Liver (tissue), 9 donors: ENCODE results near the gene MRPS18A. TPM values are rescaled to one million over a fixed set of nuclear protein-coding genes. Genes with fewer than 3 reads are reported as not detected.

Experiments used
- DNase-seq: peaks from one replicate; pipeline ENCODE4 v3.0.0-alpha.2; 2017; ENCODE audit warnings: low spot score
- H3K27ac ChIP-seq, 2 donors: one replicate each; pipeline ENCODE4 v1.7.0; 2013; ENCODE audit warnings: inconsistent platforms in 2 of 2, low read length in 2 of 2, control low read depth in 1 of 2, low read depth in 1 of 2, mild to moderate bottlenecking in 1 of 2
- H3K27me3 ChIP-seq, 4 donors: one replicate each; pipeline versions ENCODE4 v1.6.1 to v1.7.0; 2013; ENCODE audit warnings: low read length in 3 of 4, inconsistent platforms in 1 of 4, mild to moderate bottlenecking in 1 of 4, moderate library complexity in 1 of 4; ENCODE audit not compliant: control insufficient read depth in 4 of 4, insufficient read depth in 4 of 4
- H3K36me3 ChIP-seq, 4 donors: one replicate each; pipeline versions ENCODE4 v1.6.1 to v1.7.0; 2013; ENCODE audit warnings: low read length in 3 of 4, mild to moderate bottlenecking in 3 of 4, low read depth in 1 of 4, moderate library complexity in 1 of 4; ENCODE audit not compliant: control insufficient read depth in 4 of 4, insufficient read depth in 3 of 4
- H3K4me1 ChIP-seq, 4 donors: one replicate each; pipeline versions ENCODE4 v1.6.1 to v1.7.0; 2013; ENCODE audit warnings: low read length in 3 of 4, mild to moderate bottlenecking in 3 of 4, moderate library complexity in 1 of 4; ENCODE audit not compliant: control insufficient read depth in 4 of 4, insufficient read depth in 4 of 4
- H3K4me3 ChIP-seq, 3 donors: one replicate each; pipeline versions ENCODE4 v1.6.1 to v1.7.0; 2013; ENCODE audit warnings: low read length in 3 of 3, control low read depth in 1 of 3, low read depth in 1 of 3, mild to moderate bottlenecking in 1 of 3
- H3K9ac ChIP-seq, 2 donors: one replicate each; pipeline ENCODE4 v1.7.0; 2013; ENCODE audit warnings: low read length in 2 of 2, mild to moderate bottlenecking in 2 of 2, moderate library complexity in 2 of 2, control low read depth in 1 of 2, low read depth in 1 of 2
- H3K9me3 ChIP-seq, 4 donors: one replicate each; pipeline versions ENCODE4 v1.6.1 to v1.7.0; 2013; ENCODE audit warnings: low read length in 3 of 4; ENCODE audit not compliant: control insufficient read depth in 4 of 4
- ATF3 ChIP-seq: IDR thresholded peaks from 2 replicates; pipeline ENCODE4 v1.6.1; 2016; ENCODE audit warnings: antibody characterized with exemption
- CTCF ChIP-seq: fragments of 150-350 bp; IDR thresholded peaks from 2 replicates; pipeline ENCODE4 v1.5.1; 2017; ENCODE audit warnings: improper control_type of control experiment, low read depth, low read length; ENCODE audit not compliant: missing input control
- EGR1 ChIP-seq, 2 donors: IDR thresholded peaks; 2 replicates each; pipeline ENCODE4 v1.6.1; 2016 to 2018; ENCODE audit warnings: antibody characterized with exemption in 2 of 2, low read depth in 2 of 2
- GABPA ChIP-seq, 2 donors: IDR thresholded peaks in 1 of 2; conservative IDR thresholded peaks in 1 of 2; 2 replicates each; pipeline ENCODE4 v1.6.1; 2016; ENCODE audit warnings: antibody characterized with exemption in 2 of 2, mild to moderate bottlenecking in 1 of 2, moderate library complexity in 1 of 2
- HNF4A ChIP-seq, 2 donors: conservative IDR thresholded peaks; 2 replicates each; pipeline ENCODE4 v1.6.1; 2016; ENCODE audit warnings: antibody characterized with exemption in 2 of 2, mild to moderate bottlenecking in 2 of 2
- JUND ChIP-seq, 2 donors: IDR thresholded peaks; 2 replicates each; pipeline ENCODE4 v1.6.1; 2016; ENCODE audit warnings: antibody characterized with exemption in 2 of 2
- NR2F2 ChIP-seq: IDR thresholded peaks from 2 replicates; pipeline ENCODE4 v1.6.1; 2016; ENCODE audit warnings: antibody characterized with exemption
- REST ChIP-seq: IDR thresholded peaks from 2 replicates; pipeline ENCODE4 v1.6.1; 2016; ENCODE audit warnings: antibody characterized with exemption, mild to moderate bottlenecking
- RXRA ChIP-seq, 2 donors: IDR thresholded peaks; 2 replicates each; pipeline ENCODE4 v1.6.1; 2017 to 2018; ENCODE audit warnings: antibody characterized with exemption in 2 of 2, mild to moderate bottlenecking in 1 of 2
- SP1 ChIP-seq: IDR thresholded peaks from 2 replicates; pipeline ENCODE4 v1.6.1; 2018; ENCODE audit warnings: antibody characterized with exemption, mild to moderate bottlenecking
- ZBTB33 ChIP-seq: IDR thresholded peaks from 2 replicates; pipeline ENCODE4 v1.6.1; 2016; ENCODE audit warnings: antibody characterized with exemption
- WGBS: extraction: QIAGEN DNeasy Blood & Tissue Kit; methylation state at CpG from one replicate; pipeline ENCODE4 v1.1.7; 2013; 5-methylcytosine and 5-hydroxymethylcytosine counted together
- polyA plus RNA-seq, 2 donors: library from polyadenylated mRNA; stranded (reverse) in 1 of 2; unstranded in 1 of 2; fragments of 200-250 nt in 1 of 2; fragments of >200 nt in 1 of 2; fragmentation: Nextera tagmentation in 1 of 2; extraction: Ambion mirVana in 1 of 2; gene quantifications; one replicate each; pipeline versions ENCODE4 v1.2.1 to v1.2.3, GENCODE V29; 2013 to 2015
- total RNA-seq, 2 donors: library from RNA; depleted of rRNA; stranded (reverse); fragments of >200 nt; gene quantifications; one replicate each; pipeline ENCODE4 v1.2.3, GENCODE V29; 2014
- donor health status: healthy.
- donor health status: healthy.
- donor health status: healthy.
- donor health status: healthy.
- donor health status: healthy.

Gene MRPS18A
- total and polyA plus RNA-seq, 4 donors = 21.5 to 50.5 (median 35.0) TPM

- Histone ChIP-seq H3K36me3 (peaks cover 3 to 14% (median 8%) of the 10 kb centered on the region in 4 donors), H3K4me3 (peak within 1 kb of the TSS; percentile 80 to 91 (median 89)), H3K9me3 (no peaks in the 10 kb centered on the region), H3K4me1 (peaks cover 0 to 23% (median 14%) of the 10 kb centered on the region in 4 donors), H3K9ac (peak within 1 kb of the TSS; percentile 87), H3K27ac (peak within 1 kb of the TSS; percentile 97 to 98), H3K27me3 (no peaks in the 10 kb centered on the region)
- under 1% methylated on average over 46 of the region's 46 CpGs for WGBS
- peak; percentile 97 for DNase-seq
- TF ChIP-seq JUND (IDR thresholded peaks at IDR 0.05) (no peak), HNF4A (conservative IDR thresholded peaks at IDR 0.05) (no peak), RXRA (IDR thresholded peaks at IDR 0.05) (peak in 1 of 2 donors; percentile 32), REST (peak; percentile 8), EGR1 (IDR thresholded peaks at IDR 0.05; ENCODE audit: low read depth in 2 of 2) (no peak), ZBTB33 (peak; percentile 85), GABPA (IDR thresholded peaks at IDR 0.05 in 1 of 2, conservative IDR thresholded peaks at IDR 0.05 in 1 of 2) (peak in 1 of 2 donors; percentile 57), ATF3 (no peak), NR2F2 (no peak), SP1 (peak; percentile 49)
Measured at GRCh38 chr6:43629104-43629504, 58.5 kb downstream of the MRPS18A start, which contains the start of gene GTPBP2. GTPBP2 (minus strand) TSS chr6:43629264; CDS start chr6:43629162, 102 bp downstream.

GRCh38 chr6:43628393-43629103, 59.0 kb downstream of the MRPS18A start:
- peak overlapping the region; percentile 62 to 81 for H3K27ac ChIP-seq
- TF ChIP-seq CTCF (no peak), RXRA (IDR thresholded peaks at IDR 0.05) (peak in 1 of 2 donors; percentile 5), NR2F2 (peak; percentile 51)
- peak; percentile 61 for DNase-seq
- peak overlapping the region; percentile 69 to 85 for H3K9ac ChIP-seq
- no peaks in the 10 kb centered on the region for H3K27me3 ChIP-seq
- peaks cover 0 to 23% (median 14%) of the 10 kb centered on the region in 4 donors for H3K4me1 ChIP-seq
- under 1% methylated on average over 25 of the region's 25 CpGs for whole genome bisulfite sequencing
- no peaks in the 10 kb centered on the region for H3K9me3 ChIP-seq
- peaks cover 3 to 19% (median 13%) of the 10 kb centered on the region in 4 donors for H3K36me3 ChIP-seq
- H3K4me3 ChIP-seq = peak overlapping the region; percentile 71 to 91 (median 80)
